ENCODE measurements around the gene ZNF662. TPM values are rescaled to one million over a fixed set of nuclear protein-coding genes. Genes with fewer than 3 reads are reported as not detected.

Gene ZNF662
- total RNA-seq, 2 experiments from 2014 or later = not detected

- H3K9me3 ChIP-seq (ENCODE audit: low read length) = no peaks in the 10 kb centered on the region
- no peak overlapping the region for H3K4me2 ChIP-seq (ENCODE audit: low read length)
- TF ChIP-seq EZH2phosphoT487 (IDR thresholded peaks at IDR 0.05; ENCODE audit: borderline replicate concordance, low read depth, low read length) = no peak
- TF ChIP-seq, protein P1, sequence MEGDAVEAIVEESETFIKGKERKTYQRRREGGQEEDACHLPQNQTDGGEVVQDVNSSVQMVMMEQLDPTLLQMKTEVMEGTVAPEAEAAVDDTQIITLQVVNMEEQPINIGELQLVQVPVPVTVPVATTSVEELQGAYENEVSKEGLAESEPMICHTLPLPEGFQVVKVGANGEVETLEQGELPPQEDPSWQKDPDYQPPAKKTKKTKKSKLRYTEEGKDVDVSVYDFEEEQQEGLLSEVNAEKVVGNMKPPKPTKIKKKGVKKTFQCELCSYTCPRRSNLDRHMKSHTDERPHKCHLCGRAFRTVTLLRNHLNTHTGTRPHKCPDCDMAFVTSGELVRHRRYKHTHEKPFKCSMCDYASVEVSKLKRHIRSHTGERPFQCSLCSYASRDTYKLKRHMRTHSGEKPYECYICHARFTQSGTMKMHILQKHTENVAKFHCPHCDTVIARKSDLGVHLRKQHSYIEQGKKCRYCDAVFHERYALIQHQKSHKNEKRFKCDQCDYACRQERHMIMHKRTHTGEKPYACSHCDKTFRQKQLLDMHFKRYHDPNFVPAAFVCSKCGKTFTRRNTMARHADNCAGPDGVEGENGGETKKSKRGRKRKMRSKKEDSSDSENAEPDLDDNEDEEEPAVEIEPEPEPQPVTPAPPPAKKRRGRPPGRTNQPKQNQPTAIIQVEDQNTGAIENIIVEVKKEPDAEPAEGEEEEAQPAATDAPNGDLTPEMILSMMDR (conservative IDR thresholded peaks at IDR 0.05; ENCODE audit: low read length) = no peak
- no peaks in the 10 kb centered on the region for H3K79me2 ChIP-seq (ENCODE audit: insufficient read depth, low read depth, low read length)
- CTCF ChIA-PET (ENCODE audit: unreplicated experiment) = no interaction called here
- intact Hi-C loops (cut with micrococcal nuclease; ENCODE audit: unreplicated experiment) = no loop called here
- no TSS peak for BruUV-seq (replicated peaks)
- no peak overlapping the region for H3K4me3 ChIP-seq (ENCODE audit: low read depth, low read length, poor library complexity, severe bottlenecking)
- H3K4me1 ChIP-seq (ENCODE audit: insufficient read depth, low read length, poor library complexity, severe bottlenecking) = peaks cover 4% of the 10 kb centered on the region
- H3K36me3 ChIP-seq (ENCODE audit: insufficient read depth, low read length) = no peaks in the 10 kb centered on the region
- no peaks in the 10 kb centered on the region for H3K9me2 ChIP-seq (ENCODE audit: insufficient read depth, low read length)
- no peak for DNase-seq (ENCODE audit: low spot score)
- POLR2A ChIA-PET = interaction anchor here (0.5 kb wide), 1 partner anchor 638 kb away, joined by 3 read pairs; no protein-coding TSS in a partner anchor
- no peak overlapping the region for H3K27ac ChIP-seq (ENCODE audit: low read depth, low read length, poor library complexity, severe bottlenecking)
- H4K20me1 ChIP-seq (ENCODE audit: insufficient read depth, low read length) = no peaks in the 10 kb centered on the region
- H2AFZ ChIP-seq (ENCODE audit: low read length) = no peak overlapping the region
Measured at GRCh38 chr3:42886294-42886822, 19.6 kb upstream of the ZNF662 start.

DNA sequence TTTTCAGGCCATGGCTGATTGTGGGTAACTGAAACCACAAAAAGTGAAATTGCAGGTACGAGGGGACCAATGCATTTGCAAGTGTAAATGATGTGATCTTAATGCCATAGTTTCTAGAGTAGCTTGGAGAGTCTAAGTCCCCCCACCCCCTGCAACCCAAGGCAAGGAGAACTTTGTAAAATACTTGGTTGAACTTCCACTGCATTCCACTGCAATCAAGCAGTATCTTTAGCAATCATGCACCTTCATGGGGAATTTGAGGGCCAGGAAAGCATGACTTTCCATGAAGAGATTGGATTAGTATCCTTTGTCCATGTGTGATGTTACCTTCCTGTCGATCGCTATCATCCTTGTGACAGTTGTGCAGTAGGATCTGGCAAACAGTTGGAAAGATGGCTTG, 18.9 kb upstream of the ZNF662 start:
- no peak for TF ChIP-seq EZH2phosphoT487 (IDR thresholded peaks at IDR 0.05; ENCODE audit: borderline replicate concordance, low read depth, low read length)
- TF ChIP-seq, protein P1 (conservative IDR thresholded peaks at IDR 0.05; ENCODE audit: low read length) = no peak
- CTCF ChIA-PET (ENCODE audit: unreplicated experiment) = no interaction called here

DNA sequence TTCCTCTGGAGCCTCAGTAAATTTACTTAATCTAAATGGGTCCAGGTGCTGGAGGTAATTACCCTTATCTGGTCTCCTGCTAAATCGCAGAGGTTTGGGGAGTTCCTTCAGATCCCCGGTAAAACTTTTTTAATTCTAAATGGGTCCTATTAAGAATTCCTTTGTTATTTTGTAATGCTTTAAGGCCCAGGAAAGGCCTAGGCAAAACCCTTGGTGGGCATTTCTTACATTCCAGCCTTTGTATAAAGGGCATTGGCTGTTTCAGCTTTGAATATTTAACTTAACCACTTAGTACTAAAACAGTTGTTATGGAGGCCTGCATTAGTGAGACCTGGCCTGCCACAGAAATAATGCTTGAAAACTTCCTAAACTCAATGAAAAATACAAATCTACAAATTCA, 14.9 kb upstream of the ZNF662 start:
- H3K79me2 ChIP-seq (ENCODE audit: insufficient read depth, low read depth, low read length) = no peaks in the 10 kb centered on the region
- DNase-seq (ENCODE audit: low spot score) = no peak
- ChIA-PET CTCF (ENCODE audit: unreplicated experiment) (no interaction called here), POLR2A (no interaction called here)
- no peak overlapping the region for H3K4me3 ChIP-seq (ENCODE audit: low read depth, low read length, poor library complexity, severe bottlenecking)
- no peaks in the 10 kb centered on the region for H3K9me3 ChIP-seq (ENCODE audit: low read length)
- no peaks in the 10 kb centered on the region for H3K4me1 ChIP-seq (ENCODE audit: insufficient read depth, low read length, poor library complexity, severe bottlenecking)
- no peak for TF ChIP-seq EZH2phosphoT487 (IDR thresholded peaks at IDR 0.05; ENCODE audit: borderline replicate concordance, low read depth, low read length)
- TF ChIP-seq, protein P1 (conservative IDR thresholded peaks at IDR 0.05; ENCODE audit: low read length) = no peak
- H3K27ac ChIP-seq (ENCODE audit: low read depth, low read length, poor library complexity, severe bottlenecking) = no peak overlapping the region
- H4K20me1 ChIP-seq (ENCODE audit: insufficient read depth, low read length) = no peaks in the 10 kb centered on the region
- H2AFZ ChIP-seq (ENCODE audit: low read length) = no peak overlapping the region
- intact Hi-C loops (cut with micrococcal nuclease; ENCODE audit: unreplicated experiment) = no loop called here
- no peaks in the 10 kb centered on the region for H3K9me2 ChIP-seq (ENCODE audit: insufficient read depth, low read length)
- no TSS peak for BruUV-seq (replicated peaks)
- no peaks in the 10 kb centered on the region for H3K36me3 ChIP-seq (ENCODE audit: insufficient read depth, low read length)
- H3K4me2 ChIP-seq (ENCODE audit: low read length) = no peak overlapping the region

More for the DNA sequence above, 18.9 kb upstream of the ZNF662 start:
- no peaks in the 10 kb centered on the region for H3K79me2 ChIP-seq (ENCODE audit: insufficient read depth, low read depth, low read length)
- no peak overlapping the region for H3K27ac ChIP-seq (ENCODE audit: low read depth, low read length, poor library complexity, severe bottlenecking)
- intact Hi-C loops (cut with micrococcal nuclease; ENCODE audit: unreplicated experiment) = no loop called here
- no TSS peak for BruUV-seq (replicated peaks)
- H3K36me3 ChIP-seq (ENCODE audit: insufficient read depth, low read length) = no peaks in the 10 kb centered on the region
- POLR2A ChIA-PET = no interaction called here
- H3K4me3 ChIP-seq (ENCODE audit: low read depth, low read length, poor library complexity, severe bottlenecking) = no peak overlapping the region
- H4K20me1 ChIP-seq (ENCODE audit: insufficient read depth, low read length) = no peaks in the 10 kb centered on the region
- no peak for DNase-seq (ENCODE audit: low spot score)
- H3K9me3 ChIP-seq (ENCODE audit: low read length) = no peaks in the 10 kb centered on the region
- no peaks in the 10 kb centered on the region for H3K4me1 ChIP-seq (ENCODE audit: insufficient read depth, low read length, poor library complexity, severe bottlenecking)
- H3K4me2 ChIP-seq (ENCODE audit: low read length) = no peak overlapping the region
- no peak overlapping the region for H2AFZ ChIP-seq (ENCODE audit: low read length)
- H3K9me2 ChIP-seq (ENCODE audit: insufficient read depth, low read length) = no peaks in the 10 kb centered on the region

All from OCI-LY7 (cell line).